ENCODE results near the gene SDK1.

GRCh38 chr7:3688842-3689241 is 387.8 kb downstream of the SDK1 start:
- TF ChIP-seq POLR2A (IDR thresholded peaks at IDR 0.05) (no peak), POLR2AphosphoS5 (IDR thresholded peaks at IDR 0.05) (no peak), CTCF (IDR thresholded peaks at IDR 0.05) (no peak)
